ENCODE data around the gene TBP. TPM values are rescaled to one million over a fixed set of nuclear protein-coding genes. Genes with fewer than 3 reads are reported as not detected.
"Not testable (repeated sequence)": the region's sequence is repeated elsewhere in the genome, so short reads cannot be mapped to it uniquely, and the experiment has no call there.

The TBP gene
- total and polyA plus RNA-seq, 2 donors (not counting 1 experiment from before 2014, with no cell fraction given), result 21.0 to 24.7 TPM

GRCh38 chr6:170616020-170616554 is 61.9 kb downstream of the TBP start:
- CTCF ChIA-PET, H3K4me1 Mint-ChIP-seq: not testable (repeated sequence)
- WGBS (ENCODE audit: insufficient coverage), result no CpG with 5 or more reads among the region's 1 CpG

More at GRCh38 chr6:170616020-170616554, 61.9 kb downstream of the TBP start:
- H3K27ac Mint-ChIP-seq; H3K27me3 Mint-ChIP-seq; H3K9me3 Mint-ChIP-seq (ENCODE audit: insufficient read depth); H3K4me3 ChIP-seq (ENCODE audit: control extremely low read depth in 1 of 5, extremely low read depth in 1 of 5, insufficient read depth in 1 of 5, low read depth in 2 of 5, low read length in 4 of 5); H3K4me3 Mint-ChIP-seq; H3K36me3 ChIP-seq (replicated peaks in 1 of 2; ENCODE audit: control extremely low read depth in 1 of 2, control insufficient read depth in 1 of 2, extremely low read depth in 1 of 2, insufficient read depth in 2 of 2, low read length in 1 of 2); H3K9ac ChIP-seq (ENCODE audit: low read length); H2AFZ ChIP-seq (ENCODE audit: insufficient read depth, low read depth, low read length, poor library complexity, severe bottlenecking); H3K4me1 ChIP-seq (ENCODE audit: control insufficient read depth in 2 of 2, insufficient read depth in 2 of 2, low read length in 2 of 2); H3K27me3 ChIP-seq (replicated peaks in 1 of 4; ENCODE audit: control extremely low read depth in 1 of 4, control insufficient read depth in 3 of 4, insufficient read depth in 4 of 4, low read length in 3 of 4); DNase-seq; H3K9me3 ChIP-seq (ENCODE audit: control extremely low read depth in 1 of 3, control insufficient read depth in 2 of 3, insufficient read depth in 1 of 3, low read length in 2 of 3); H3K4me2 ChIP-seq (replicated peaks; ENCODE audit: low read depth, low read length, poor library complexity, severe bottlenecking); intact Hi-C loops (cut with micrococcal nuclease); POLR2A ChIA-PET; ATAC-seq (ENCODE audit: low read depth); H3K79me2 ChIP-seq (ENCODE audit: control insufficient read depth, insufficient read depth, low read length); H3K27ac ChIP-seq (ENCODE audit: low read length in 2 of 2); H4K20me1 ChIP-seq (ENCODE audit: control insufficient read depth, insufficient read depth, low read length, poor library complexity, severe bottlenecking): not testable (repeated sequence)

Other genes with a start within 250 kb of the TBP start
- gene FAM120B, start 247.6 kb upstream of the TBP start, total RNA-seq, result 51.7 and 53.2 TPM in 2 replicates
- gene FAM120B, start 247.6 kb upstream of the TBP start, polyA plus RNA-seq, result 11.0 and 12.5 TPM in 2 replicates
- 92.4 and 94.3 TPM in 2 replicates for gene PSMB1, start 1.1 kb upstream of the TBP start, total RNA-seq
- gene PSMB1, start 1.1 kb upstream of the TBP start, polyA plus RNA-seq, result 118 and 134 TPM in 2 replicates
- gene PDCD2, start 30.3 kb downstream of the TBP start, total RNA-seq, result 64.5 and 71.0 TPM in 2 replicates
- gene PDCD2, start 30.3 kb downstream of the TBP start, polyA plus RNA-seq, result 42.1 and 50.0 TPM in 2 replicates

Data from B cell (primary cell).